Neural progenitor cell (in vitro differentiated cells): ENCODE measurements around the gene TPH1.

ENCODE experiments used
- EZH2 ChIP-seq: fragments of 200-600 bp; sonication (generic); IDR thresholded peaks from 2 replicates; pipeline ENCODE4 v1.6.1; 2017; ENCODE audit warnings: antibody characterized with exemption, mild to moderate bottlenecking, moderate library complexity
- EZH2phosphoT487 ChIP-seq: fragments of 200-600 bp; sonication (generic); IDR thresholded peaks from 2 replicates; pipeline ENCODE4 v1.6.1; 2017; ENCODE audit warnings: antibody characterized with exemption
- TF ChIP-seq, protein P1 (sequence below): fragments of 200-600 bp; sonication (generic); IDR thresholded peaks from 2 replicates; pipeline ENCODE4 v1.5.1; 2017; ENCODE audit warnings: antibody characterized with exemption, mild to moderate bottlenecking

DNA sequence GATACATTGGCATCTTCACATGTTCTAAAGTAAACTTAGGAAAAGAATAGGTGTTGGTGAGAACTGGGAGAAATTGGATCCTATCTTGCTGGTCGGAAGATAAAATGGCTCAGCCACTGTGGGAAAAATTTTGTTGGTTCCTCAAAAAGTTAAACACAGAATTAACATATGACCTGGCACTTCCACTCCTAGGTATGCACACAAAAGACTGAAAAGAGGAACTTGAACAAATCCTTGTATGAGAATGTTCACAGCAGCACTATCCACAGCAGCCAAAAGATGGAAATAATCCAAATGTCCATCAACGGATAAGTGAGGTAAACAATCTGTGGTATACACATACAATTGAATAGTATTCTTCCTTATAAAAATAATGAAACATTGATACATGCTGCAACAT is 4.8 kb upstream of the TPH1 start:
- TF ChIP-seq, protein P1, sequence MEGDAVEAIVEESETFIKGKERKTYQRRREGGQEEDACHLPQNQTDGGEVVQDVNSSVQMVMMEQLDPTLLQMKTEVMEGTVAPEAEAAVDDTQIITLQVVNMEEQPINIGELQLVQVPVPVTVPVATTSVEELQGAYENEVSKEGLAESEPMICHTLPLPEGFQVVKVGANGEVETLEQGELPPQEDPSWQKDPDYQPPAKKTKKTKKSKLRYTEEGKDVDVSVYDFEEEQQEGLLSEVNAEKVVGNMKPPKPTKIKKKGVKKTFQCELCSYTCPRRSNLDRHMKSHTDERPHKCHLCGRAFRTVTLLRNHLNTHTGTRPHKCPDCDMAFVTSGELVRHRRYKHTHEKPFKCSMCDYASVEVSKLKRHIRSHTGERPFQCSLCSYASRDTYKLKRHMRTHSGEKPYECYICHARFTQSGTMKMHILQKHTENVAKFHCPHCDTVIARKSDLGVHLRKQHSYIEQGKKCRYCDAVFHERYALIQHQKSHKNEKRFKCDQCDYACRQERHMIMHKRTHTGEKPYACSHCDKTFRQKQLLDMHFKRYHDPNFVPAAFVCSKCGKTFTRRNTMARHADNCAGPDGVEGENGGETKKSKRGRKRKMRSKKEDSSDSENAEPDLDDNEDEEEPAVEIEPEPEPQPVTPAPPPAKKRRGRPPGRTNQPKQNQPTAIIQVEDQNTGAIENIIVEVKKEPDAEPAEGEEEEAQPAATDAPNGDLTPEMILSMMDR, result no peak
- TF ChIP-seq EZH2 (no peak), EZH2phosphoT487 (no peak)
